Liver (tissue), 3 donors: ENCODE results near the gene KIFC1.

Experiments used
- EGR1 ChIP-seq, 2 donors: IDR thresholded peaks; 2 replicates each; pipeline ENCODE4 v1.6.1; 2016 to 2018; ENCODE audit warnings: antibody characterized with exemption in 2 of 2, low read depth in 2 of 2
- FOXA1 ChIP-seq: IDR thresholded peaks from 2 replicates; pipeline ENCODE4 v1.6.1; 2016; ENCODE audit warnings: antibody characterized with exemption
- GABPA ChIP-seq, 2 donors: IDR thresholded peaks in 1 of 2; conservative IDR thresholded peaks in 1 of 2; 2 replicates each; pipeline ENCODE4 v1.6.1; 2016; ENCODE audit warnings: antibody characterized with exemption in 2 of 2, mild to moderate bottlenecking in 1 of 2, moderate library complexity in 1 of 2
- JUND ChIP-seq, 2 donors: IDR thresholded peaks; 2 replicates each; pipeline ENCODE4 v1.6.1; 2016; ENCODE audit warnings: antibody characterized with exemption in 2 of 2
- REST ChIP-seq: IDR thresholded peaks from 2 replicates; pipeline ENCODE4 v1.6.1; 2016; ENCODE audit warnings: antibody characterized with exemption, mild to moderate bottlenecking
- RXRA ChIP-seq, 2 donors: IDR thresholded peaks; 2 replicates each; pipeline ENCODE4 v1.6.1; 2017 to 2018; ENCODE audit warnings: antibody characterized with exemption in 2 of 2, mild to moderate bottlenecking in 1 of 2
- SP1 ChIP-seq: IDR thresholded peaks from 2 replicates; pipeline ENCODE4 v1.6.1; 2018; ENCODE audit warnings: antibody characterized with exemption, mild to moderate bottlenecking
- TAF1 ChIP-seq: conservative IDR thresholded peaks from 2 replicates; pipeline ENCODE4 v1.6.1; 2016; ENCODE audit warnings: antibody characterized with exemption, mild to moderate bottlenecking
- YY1 ChIP-seq: IDR thresholded peaks from 2 replicates; pipeline ENCODE4 v1.6.1; 2016; ENCODE audit warnings: antibody characterized with exemption, mild to moderate bottlenecking
- TF ChIP-seq, protein P1 (sequence below): fragments of 150-350 bp; IDR thresholded peaks from 2 replicates; pipeline ENCODE4 v1.5.1; 2017; ENCODE audit warnings: improper control_type of control experiment, low read depth, low read length; ENCODE audit not compliant: missing input control
- TF ChIP-seq, protein P2 (sequence below): IDR thresholded peaks from 2 replicates; pipeline ENCODE4 v1.6.1; 2016; ENCODE audit warnings: antibody characterized with exemption
- TF ChIP-seq, protein P3 (sequence below): IDR thresholded peaks from 2 replicates; pipeline ENCODE4 v1.6.1; 2016; ENCODE audit warnings: antibody characterized with exemption
- donor health status: healthy.
- donor health status: healthy.

DNA sequence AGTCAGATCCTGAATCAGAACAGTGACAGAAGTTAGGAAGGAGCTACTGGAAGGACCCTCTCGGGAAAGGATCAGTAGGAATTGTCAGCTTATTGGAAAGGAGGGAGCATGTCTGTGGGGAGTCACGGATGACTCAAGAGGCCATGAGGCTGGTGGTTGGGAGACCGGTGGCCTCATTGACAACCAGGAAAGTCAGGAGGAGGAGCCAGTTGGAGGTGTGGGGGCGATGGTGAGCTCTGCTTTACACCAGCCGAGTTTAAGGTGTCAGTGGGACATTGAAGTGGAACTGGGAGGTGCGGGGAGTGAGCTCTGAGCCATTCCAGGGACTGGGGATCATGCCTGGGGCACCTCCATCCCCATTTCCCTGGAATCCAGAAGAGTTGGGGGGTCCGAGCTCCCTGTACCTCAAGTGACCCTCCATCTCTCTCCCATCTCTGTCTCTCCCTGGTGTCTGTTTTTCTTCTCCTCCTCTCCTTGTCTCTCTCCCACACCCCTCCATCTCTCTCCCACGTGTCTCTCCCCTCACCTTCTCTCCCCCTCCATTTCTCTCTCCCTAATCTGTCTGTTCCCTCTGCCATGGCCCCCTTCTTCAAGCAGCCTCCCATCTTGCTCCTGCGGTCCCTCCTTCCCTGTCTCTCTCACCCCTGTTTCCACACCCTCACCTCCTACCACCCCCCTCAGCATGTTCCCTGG, 48.5 kb downstream of the KIFC1 start:
- TF ChIP-seq, protein P1, sequence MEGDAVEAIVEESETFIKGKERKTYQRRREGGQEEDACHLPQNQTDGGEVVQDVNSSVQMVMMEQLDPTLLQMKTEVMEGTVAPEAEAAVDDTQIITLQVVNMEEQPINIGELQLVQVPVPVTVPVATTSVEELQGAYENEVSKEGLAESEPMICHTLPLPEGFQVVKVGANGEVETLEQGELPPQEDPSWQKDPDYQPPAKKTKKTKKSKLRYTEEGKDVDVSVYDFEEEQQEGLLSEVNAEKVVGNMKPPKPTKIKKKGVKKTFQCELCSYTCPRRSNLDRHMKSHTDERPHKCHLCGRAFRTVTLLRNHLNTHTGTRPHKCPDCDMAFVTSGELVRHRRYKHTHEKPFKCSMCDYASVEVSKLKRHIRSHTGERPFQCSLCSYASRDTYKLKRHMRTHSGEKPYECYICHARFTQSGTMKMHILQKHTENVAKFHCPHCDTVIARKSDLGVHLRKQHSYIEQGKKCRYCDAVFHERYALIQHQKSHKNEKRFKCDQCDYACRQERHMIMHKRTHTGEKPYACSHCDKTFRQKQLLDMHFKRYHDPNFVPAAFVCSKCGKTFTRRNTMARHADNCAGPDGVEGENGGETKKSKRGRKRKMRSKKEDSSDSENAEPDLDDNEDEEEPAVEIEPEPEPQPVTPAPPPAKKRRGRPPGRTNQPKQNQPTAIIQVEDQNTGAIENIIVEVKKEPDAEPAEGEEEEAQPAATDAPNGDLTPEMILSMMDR: no peak
- no peak for TF ChIP-seq GABPA (IDR thresholded peaks at IDR 0.05 in 1 of 2, conservative IDR thresholded peaks at IDR 0.05 in 1 of 2)
- TF ChIP-seq JUND (IDR thresholded peaks at IDR 0.05): no peak
- TF ChIP-seq REST: no peak
- no peak for TF ChIP-seq RXRA (IDR thresholded peaks at IDR 0.05)
- TF ChIP-seq FOXA1: no peak
- TF ChIP-seq, protein P2, sequence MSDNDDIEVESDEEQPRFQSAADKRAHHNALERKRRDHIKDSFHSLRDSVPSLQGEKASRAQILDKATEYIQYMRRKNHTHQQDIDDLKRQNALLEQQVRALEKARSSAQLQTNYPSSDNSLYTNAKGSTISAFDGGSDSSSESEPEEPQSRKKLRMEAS: no peak
- no peak for TF ChIP-seq EGR1 (IDR thresholded peaks at IDR 0.05; ENCODE audit: low read depth in 2 of 2)
- TF ChIP-seq SP1: no peak
- TF ChIP-seq TAF1: no peak
- TF ChIP-seq, protein P3, sequence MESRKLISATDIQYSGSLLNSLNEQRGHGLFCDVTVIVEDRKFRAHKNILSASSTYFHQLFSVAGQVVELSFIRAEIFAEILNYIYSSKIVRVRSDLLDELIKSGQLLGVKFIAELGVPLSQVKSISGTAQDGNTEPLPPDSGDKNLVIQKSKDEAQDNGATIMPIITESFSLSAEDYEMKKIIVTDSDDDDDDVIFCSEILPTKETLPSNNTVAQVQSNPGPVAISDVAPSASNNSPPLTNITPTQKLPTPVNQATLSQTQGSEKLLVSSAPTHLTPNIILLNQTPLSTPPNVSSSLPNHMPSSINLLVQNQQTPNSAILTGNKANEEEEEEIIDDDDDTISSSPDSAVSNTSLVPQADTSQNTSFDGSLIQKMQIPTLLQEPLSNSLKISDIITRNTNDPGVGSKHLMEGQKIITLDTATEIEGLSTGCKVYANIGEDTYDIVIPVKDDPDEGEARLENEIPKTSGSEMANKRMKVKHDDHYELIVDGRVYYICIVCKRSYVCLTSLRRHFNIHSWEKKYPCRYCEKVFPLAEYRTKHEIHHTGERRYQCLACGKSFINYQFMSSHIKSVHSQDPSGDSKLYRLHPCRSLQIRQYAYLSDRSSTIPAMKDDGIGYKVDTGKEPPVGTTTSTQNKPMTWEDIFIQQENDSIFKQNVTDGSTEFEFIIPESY: no peak
- no peak for TF ChIP-seq YY1
